Measurements from ENCODE around the gene GBE1.

GBE1 gene

GRCh38 chr3:81601707-81602305, 159.6 kb downstream of the GBE1 start:
- no peak for DNase-seq

GRCh38 chr3:81592101-81592500, 169.3 kb downstream of the GBE1 start:
- DNase-seq = no peak

GRCh38 chr3:81585937-81586336, 175.5 kb downstream of the GBE1 start:
- no peak for DNase-seq

- DNase-seq = no peak
Observed at GRCh38 chr3:81585056-81585455, 176.4 kb downstream of the GBE1 start.

GRCh38 chr3:81581966-81582599, 179.4 kb downstream of the GBE1 start:
- DNase-seq = peak; percentile 1

GRCh38 chr3:81580355-81580754, 181.1 kb downstream of the GBE1 start:
- DNase-seq = no peak

GRCh38 chr3:81579744-81580143, 181.7 kb downstream of the GBE1 start:
- DNase-seq = no peak

- DNase-seq = no peak
Observed at GRCh38 chr3:81572201-81572756, 189.2 kb downstream of the GBE1 start.

- no peak for DNase-seq
Observed at GRCh38 chr3:81568378-81568777, 193.1 kb downstream of the GBE1 start.

GRCh38 chr3:81565041-81565440, 196.4 kb downstream of the GBE1 start:
- no peak for DNase-seq

GRCh38 chr3:81558106-81558505, 203.3 kb downstream of the GBE1 start:
- no peak for DNase-seq

- DNase-seq = no peak
Observed at GRCh38 chr3:81554801-81555200, 206.6 kb downstream of the GBE1 start.

GRCh38 chr3:81554388-81554787, 207.1 kb downstream of the GBE1 start:
- no peak for DNase-seq

- no peak for DNase-seq
Observed at GRCh38 chr3:81550415-81550814, 211.0 kb downstream of the GBE1 start.

- DNase-seq = no peak
Observed at GRCh38 chr3:81549831-81550230, 211.6 kb downstream of the GBE1 start.

- DNase-seq = no peak
Observed at GRCh38 chr3:81549388-81549787, 212.1 kb downstream of the GBE1 start.

- DNase-seq = no peak
Observed at GRCh38 chr3:81545572-81545971, 215.9 kb downstream of the GBE1 start.

GRCh38 chr3:81544385-81544784, 217.1 kb downstream of the GBE1 start:
- DNase-seq = no peak

GRCh38 chr3:81540787-81541186, 220.7 kb downstream of the GBE1 start:
- no peak for DNase-seq

GRCh38 chr3:81531846-81532245, 229.6 kb downstream of the GBE1 start:
- DNase-seq = no peak

GRCh38 chr3:81531263-81531662, 230.2 kb downstream of the GBE1 start:
- no peak for DNase-seq

- DNase-seq = no peak
Observed at GRCh38 chr3:81530180-81530939, 231.1 kb downstream of the GBE1 start.

GRCh38 chr3:81521855-81522254, 239.6 kb downstream of the GBE1 start:
- DNase-seq = no peak

GRCh38 chr3:81518945-81519344, 242.5 kb downstream of the GBE1 start:
- no peak for DNase-seq
